ENCODE results near the gene CPT1A. TPM values are rescaled to one million over a fixed set of nuclear protein-coding genes. Genes with fewer than 3 reads are reported as not detected.

Gene CPT1A
- polyA plus RNA-seq, 1 of the 3 experiments (the other 2 are of a cell fraction) = 31.2 TPM

- peak overlapping the region; percentile 98 for H3K27ac ChIP-seq (ENCODE audit: low read depth in 2 of 2, low read length in 1 of 2)
- H3K4me3 ChIP-seq (ENCODE audit: low read depth in 2 of 2, low read length in 1 of 2) = no peak overlapping the region; a peak in 1 of 4 replicates
- peaks cover 27 to 30% of the 10 kb centered on the region in 2 experiments for H3K4me1 ChIP-seq (ENCODE audit: control insufficient read depth in 1 of 2, insufficient read depth in 2 of 2, low read depth in 1 of 2, low read length in 1 of 2)
- H3K9me2 ChIP-seq = no peaks in the 10 kb centered on the region
- WGBS (ENCODE audit: low lambda C conversion rate) = 90% methylated on average over 17 of the region's 17 CpGs
- peaks cover 23% of the 10 kb centered on the region for H4K20me1 ChIP-seq (ENCODE audit: insufficient read depth)
- no peak for DNase-seq
- H3K79me2 ChIP-seq (ENCODE audit: insufficient read depth) = peaks cover 76% of the 10 kb centered on the region
- POLR2A ChIA-PET = no interaction called here
- H3K4me2 ChIP-seq = peak overlapping the region; percentile 87
- no peaks in the 10 kb centered on the region for H3K27me3 ChIP-seq (ENCODE audit: insufficient read depth)
- peaks cover 34% of the 10 kb centered on the region for H3F3A ChIP-seq (replicated peaks; ENCODE audit: insufficient read depth)
- TF ChIP-seq GABPA (IDR thresholded peaks at IDR 0.05; ENCODE audit: low read depth) = no peak
- no peak for TF ChIP-seq PBX3 (IDR thresholded peaks at IDR 0.05)
- TF ChIP-seq CHD2 (IDR thresholded peaks at IDR 0.05; ENCODE audit: low read length, partially characterized antibody) = no peak
- no peak for TF ChIP-seq TAF1 (IDR thresholded peaks at IDR 0.05; ENCODE audit: borderline replicate concordance, low read depth, low read length)
- no peak for TF ChIP-seq REST (IDR thresholded peaks at IDR 0.05; ENCODE audit: low read depth, low read length)
- TF ChIP-seq RXRA (IDR thresholded peaks at IDR 0.05; ENCODE audit: borderline replicate concordance, low read depth) = no peak
- TF ChIP-seq GATA2 (CRISPR knock-in tag; IDR thresholded peaks at IDR 0.05) = no peak
- no peak for TF ChIP-seq RFX5 (IDR thresholded peaks at IDR 0.05; ENCODE audit: low read length)
- TF ChIP-seq, protein P1, sequence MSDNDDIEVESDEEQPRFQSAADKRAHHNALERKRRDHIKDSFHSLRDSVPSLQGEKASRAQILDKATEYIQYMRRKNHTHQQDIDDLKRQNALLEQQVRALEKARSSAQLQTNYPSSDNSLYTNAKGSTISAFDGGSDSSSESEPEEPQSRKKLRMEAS (IDR thresholded peaks at IDR 0.05; ENCODE audit: low read depth) = no peak
- no peak for TF ChIP-seq SMC3 (IDR thresholded peaks at IDR 0.05; ENCODE audit: low read depth, low read length)
- no peak for TF ChIP-seq EP300 (IDR thresholded peaks at IDR 0.05; ENCODE audit: borderline replicate concordance in 1 of 2, low read depth in 1 of 2, low read length in 1 of 2)
- CTCF ChIA-PET = interaction anchor here (1.7 kb wide), 1 partner anchor 10 kb away, joined by 5 read pairs; no protein-coding TSS in a partner anchor
- peaks cover 0 to 13% of the 10 kb centered on the region in 2 experiments for H3K36me3 ChIP-seq (replicated peaks in 1 of 2; ENCODE audit: control insufficient read depth in 1 of 2, insufficient read depth in 2 of 2, low read length in 1 of 2)
- H3K9ac ChIP-seq = peak overlapping the region; percentile 91
- no peak overlapping the region for H2AFZ ChIP-seq (ENCODE audit: low read depth)
- no peaks in the 10 kb centered on the region for H3K9me3 ChIP-seq
Observed at GRCh38 chr11:68837583-68838571, 3.8 kb downstream of the CPT1A start.

All from SK-N-SH (cell line).